HG02623 (cell line): Measurements from ENCODE around the gene AMBP.
"Not testable (repeated sequence)": the region's sequence is repeated elsewhere in the genome, so short reads cannot be mapped to it uniquely, and the experiment has no call there.

Source experiments
- ATAC-seq: cut with Tn5 transposase; IDR thresholded peaks from one replicate; pipeline ENCODE4 v1.9.1; 2021; ENCODE audit warnings: moderate library complexity; ENCODE audit not compliant: unreplicated experiment

AMBP gene

GRCh38 chr9:114053246-114054005, 24.7 kb downstream of the AMBP start:
- no peak for ATAC-seq

GRCh38 chr9:114051706-114052105, 26.4 kb downstream of the AMBP start:
- ATAC-seq = no peak

GRCh38 chr9:114051281-114051680, 26.8 kb downstream of the AMBP start:
- ATAC-seq = no peak

- ATAC-seq = no peak
Observed at GRCh38 chr9:114050646-114051045, 27.5 kb downstream of the AMBP start.

- ATAC-seq = no peak
Observed at GRCh38 chr9:114050226-114050568, 27.9 kb downstream of the AMBP start.

- ATAC-seq = no peak
Observed at GRCh38 chr9:114049441-114050225, 28.5 kb downstream of the AMBP start.

GRCh38 chr9:114048533-114049415, 29.3 kb downstream of the AMBP start:
- no peak for ATAC-seq

- no peak for ATAC-seq
Observed at GRCh38 chr9:114047717-114048116, 30.4 kb downstream of the AMBP start.

- no peak for ATAC-seq
Observed at GRCh38 chr9:114046875-114047274, 31.2 kb downstream of the AMBP start.

- ATAC-seq = no peak
Observed at GRCh38 chr9:114046237-114046755, 31.8 kb downstream of the AMBP start.

- not testable (repeated sequence) for ATAC-seq
Observed at GRCh38 chr9:114043660-114044059, 34.4 kb downstream of the AMBP start.

GRCh38 chr9:114039484-114039883, 38.6 kb downstream of the AMBP start:
- no peak for ATAC-seq

GRCh38 chr9:114038724-114039313, 39.3 kb downstream of the AMBP start:
- no peak for ATAC-seq

GRCh38 chr9:114037961-114038723, 40.0 kb downstream of the AMBP start:
- ATAC-seq = no peak

- ATAC-seq = no peak
Observed at GRCh38 chr9:114037249-114037648, 40.9 kb downstream of the AMBP start.

GRCh38 chr9:114035845-114036801, 42.0 kb downstream of the AMBP start:
- no peak for ATAC-seq

GRCh38 chr9:114035221-114035844, 42.8 kb downstream of the AMBP start:
- no peak for ATAC-seq

GRCh38 chr9:114034661-114035062, 43.4 kb downstream of the AMBP start:
- ATAC-seq = no peak
